IMR-90 (cell line): ENCODE data around the gene TLNRD1. TPM values are rescaled to one million over a fixed set of nuclear protein-coding genes. Genes with fewer than 3 reads are reported as not detected.

Source experiments
- ATAC-seq: fragments of 200-7000 bp; cut with Tn5 transposase; 2 replicates; pipeline ENCODE4 v1.9.1; 2020; ENCODE audit warnings: low read depth, mild to moderate bottlenecking, moderate library complexity
- BruUV-seq: library from RNA; stranded (reverse); fragments of 400-500 nt; replicated peaks from 2 replicates; lab custom pipeline; 2021; lab: Mats Ljungman, UMichigan
- CTCF ChIA-PET: fragments of 300-600 bp; formaldehyde crosslinking; extraction: SDS; loops from one replicate; lab custom pipeline; 2021; ENCODE audit warnings: antibody characterized with exemption; lab: Yijun Ruan, JAX
- POLR2A ChIA-PET: fragments of 300-600 bp; sonication (Branson Sonifier 250); formaldehyde crosslinking; loops from one replicate; lab custom pipeline; 2022; ENCODE audit warnings: antibody characterized with exemption; ENCODE audit not compliant: unreplicated experiment; lab: Charles Lee
- DNase-seq: peaks from one replicate; pipeline ENCODE4 v3.0.0; 2013
- H2AFZ ChIP-seq: replicated peaks from 2 replicates; pipeline ENCODE3; 2013; ENCODE audit warnings: low read length, mild to moderate bottlenecking; ENCODE audit not compliant: poor library complexity
- H2AK5ac ChIP-seq: 2 replicates; pipeline ENCODE4 v1.6.1; 2013; ENCODE audit warnings: low read depth, low read length, inconsistent platforms
- H2AK9ac ChIP-seq: replicated peaks from 2 replicates; pipeline ENCODE3; 2013; ENCODE audit warnings: mild to moderate bottlenecking, low read depth, low read length, moderate library complexity; ENCODE audit not compliant: poor library complexity
- H2BK120ac ChIP-seq: 2 replicates; pipeline ENCODE4 v1.6.1; 2013; ENCODE audit warnings: low read depth, low read length, inconsistent platforms
- H2BK15ac ChIP-seq: 3 replicates; pipeline ENCODE4 v1.6.1; 2013; ENCODE audit warnings: low read depth, low read length, inconsistent platforms
- H2BK20ac ChIP-seq: 2 replicates; pipeline ENCODE4 v1.6.1; 2013; ENCODE audit warnings: low read depth, mild to moderate bottlenecking, inconsistent platforms, low read length, moderate library complexity
- H2BK5ac ChIP-seq: 2 replicates; pipeline ENCODE4 v1.6.1; 2013; ENCODE audit warnings: mild to moderate bottlenecking, low read depth, low read length, inconsistent platforms; ENCODE audit not compliant: poor library complexity, severe bottlenecking
- H3K14ac ChIP-seq: replicated peaks from 2 replicates; pipeline ENCODE4 v1.6.1; 2013; ENCODE audit warnings: low read depth, low read length, inconsistent platforms
- H3K18ac ChIP-seq: 2 replicates; pipeline ENCODE4 v1.6.1; 2013; ENCODE audit warnings: low read depth, low read length, control low read depth
- H3K23ac ChIP-seq: 2 replicates; pipeline ENCODE4 v1.6.1; 2013; ENCODE audit warnings: low read depth, low read length, inconsistent platforms
- H3K27ac ChIP-seq: 2 replicates; pipeline ENCODE4 v1.5.1; 2013; ENCODE audit warnings: mild to moderate bottlenecking, control low read depth, low read length; ENCODE audit not compliant: insufficient read depth
- H3K27me3 ChIP-seq: 2 replicates; pipeline ENCODE4 v1.6.1; 2013; ENCODE audit warnings: low read length; ENCODE audit not compliant: control insufficient read depth, insufficient read depth
- H3K36me3 ChIP-seq: 2 replicates; pipeline ENCODE4 v1.6.1; 2013; ENCODE audit warnings: low read length, mixed read lengths; ENCODE audit not compliant: control insufficient read depth, insufficient read depth
- H3K4ac ChIP-seq: 2 replicates; pipeline ENCODE4 v1.6.1; 2013; ENCODE audit warnings: low read depth, low read length, inconsistent platforms
- H3K4me1 ChIP-seq: 2 replicates; pipeline ENCODE4 v1.6.1; 2013; ENCODE audit warnings: low read length, mixed read lengths; ENCODE audit not compliant: control insufficient read depth, insufficient read depth
- H3K4me2 ChIP-seq: 2 replicates; pipeline ENCODE4 v1.6.1; 2013; ENCODE audit warnings: low read depth, mild to moderate bottlenecking, control low read depth, low read length, moderate library complexity
- H3K4me3 ChIP-seq: 2 replicates; pipeline ENCODE4 v1.5.1; 2013; ENCODE audit warnings: low read depth, mild to moderate bottlenecking, control low read depth, low read length, moderate library complexity; ENCODE audit not compliant: insufficient read depth
- H3K56ac ChIP-seq: 2 replicates; pipeline ENCODE4 v1.6.1; 2013; ENCODE audit warnings: low read length, inconsistent platforms; ENCODE audit not compliant: insufficient read depth; ENCODE audit errors: extremely low read depth
- H3K79me1 ChIP-seq, 2 experiments: 2 replicates each; pipeline ENCODE4 v1.6.1; 2013; ENCODE audit warnings: low read length in 2 of 2, inconsistent platforms in 1 of 2, low read depth in 1 of 2
- H3K9ac ChIP-seq: 2 replicates; pipeline ENCODE4 v1.6.1; 2013; ENCODE audit warnings: low read depth, low read length, control low read depth
- H3K9me1 ChIP-seq: 2 replicates; pipeline ENCODE4 v1.6.1; 2013; ENCODE audit warnings: low read length, inconsistent platforms; ENCODE audit not compliant: insufficient read depth
- H3K9me3 ChIP-seq: 2 replicates; pipeline ENCODE4 v1.6.1; 2013; ENCODE audit warnings: low read length; ENCODE audit not compliant: control insufficient read depth, insufficient read depth
- H4K20me1 ChIP-seq: 2 replicates; pipeline ENCODE4 v1.6.1; 2013; ENCODE audit warnings: low read length, inconsistent platforms; ENCODE audit not compliant: insufficient read depth
- H4K5ac ChIP-seq: 2 replicates; pipeline ENCODE4 v1.6.1; 2013; ENCODE audit warnings: mild to moderate bottlenecking, low read depth, low read length, control low read depth
- H4K8ac ChIP-seq, 2 experiments: 2 replicates each; pipeline ENCODE4 v1.6.1; 2013; ENCODE audit warnings: low read depth in 2 of 2, low read length in 2 of 2, control low read depth in 1 of 2, inconsistent platforms in 1 of 2
- H4K91ac ChIP-seq: 2 replicates; pipeline ENCODE4 v1.6.1; 2013; ENCODE audit warnings: low read depth, low read length, inconsistent platforms; ENCODE audit not compliant: insufficient read depth
- BHLHE40 ChIP-seq: fragments of 150-350 bp; IDR thresholded peaks from 2 replicates; pipeline ENCODE4 v1.6.1; 2016; ENCODE audit warnings: mild to moderate bottlenecking, low read depth, low read length
- CEBPB ChIP-seq: IDR thresholded peaks from 2 replicates; pipeline ENCODE4 v1.6.1; 2012; ENCODE audit warnings: low read depth, low read length, improper control_type of control experiment
- CHD1 ChIP-seq: IDR thresholded peaks from 2 replicates; pipeline ENCODE4 v1.6.1; 2012; ENCODE audit warnings: low read depth, low read length, improper control_type of control experiment
- FOS ChIP-seq: fragments of 150-350 bp; IDR thresholded peaks from 2 replicates; pipeline ENCODE4 v1.6.1; 2016; ENCODE audit warnings: low read depth, low read length
- MAFK ChIP-seq: IDR thresholded peaks from 2 replicates; pipeline ENCODE4 v1.6.1; 2012; ENCODE audit warnings: low read depth, low read length, improper control_type of control experiment
- MAZ ChIP-seq: IDR thresholded peaks from 2 replicates; pipeline ENCODE4 v1.6.1; 2012; ENCODE audit warnings: low read depth, mild to moderate bottlenecking, low read length, improper control_type of control experiment, moderate library complexity, borderline replicate concordance
- MXI1 ChIP-seq: IDR thresholded peaks from 2 replicates; pipeline ENCODE4 v1.6.1; 2012; ENCODE audit warnings: low read depth, mild to moderate bottlenecking, low read length, moderate library complexity, borderline replicate concordance
- NFE2L2 ChIP-seq: fragments of 150-350 bp; IDR thresholded peaks from 2 replicates; pipeline ENCODE4 v1.6.1; 2016; ENCODE audit warnings: low read depth, mild to moderate bottlenecking, low read length
- POLR2A ChIP-seq: IDR thresholded peaks from 2 replicates; pipeline ENCODE4 v1.6.1; 2012; ENCODE audit warnings: mild to moderate bottlenecking, low read depth, low read length
- RAD21 ChIP-seq: IDR thresholded peaks from 2 replicates; pipeline ENCODE4 v1.6.1; 2012; ENCODE audit warnings: low read length, improper control_type of control experiment
- RCOR1 ChIP-seq: IDR thresholded peaks from 2 replicates; pipeline ENCODE4 v1.6.1; 2012; ENCODE audit warnings: mild to moderate bottlenecking, low read length, improper control_type of control experiment; ENCODE audit not compliant: insufficient replicate concordance
- RFX5 ChIP-seq: IDR thresholded peaks from 2 replicates; pipeline ENCODE4 v1.8.0; 2012; ENCODE audit warnings: low read depth, mild to moderate bottlenecking, low read length, moderate library complexity
- SMC3 ChIP-seq: fragments of 150-350 bp; IDR thresholded peaks from 2 replicates; pipeline ENCODE4 v1.6.1; 2016; ENCODE audit warnings: low read depth, mild to moderate bottlenecking, antibody characterized with exemption, low read length, moderate library complexity
- WGBS, 2 experiments: methylation state at CpG; one replicate each; pipeline versions ENCODE4 v1.1.5 to v1.1.7; 2013; ENCODE audit warnings: missing lambda C conversion rate in 2 of 2; ENCODE audit not compliant: insufficient read length in 1 of 2; ENCODE audit errors: extremely low coverage in 2 of 2; 5-methylcytosine and 5-hydroxymethylcytosine counted together
- dilution Hi-C: fragments of 300-500 bp; cut with HindIII; formaldehyde crosslinking; loops from one replicate; pipeline ENCODE4 v1.14.3; 2018; ENCODE audit warnings: low sequenced_read_pairs; ENCODE audit not compliant: unreplicated experiment
- in situ Hi-C: fragments of 300-500 bp; cut with MboI; formaldehyde crosslinking; loops from 3 replicates; pipeline ENCODE4 v1.14.3; 2019; ENCODE audit warnings: low sequenced_read_pairs, inconsistent platforms, mixed read lengths
- intact Hi-C: fragments of 100-400 bp; cut with micrococcal nuclease; formaldehyde crosslinking; loops from 2 replicates; pipeline ENCODE4 v1.10.0; 2022
- polyA plus RNA-seq, 3 experiments: library from polyadenylated mRNA; depleted of rRNA; stranded (reverse); fragments of >200 nt; gene quantifications; 2 replicates each; pipeline ENCODE4 v1.2.3, GENCODE V29; 2012; ENCODE audit warnings: low replicate concordance in 1 of 3
- total RNA-seq: library from RNA; depleted of rRNA; stranded (reverse); fragments of >200 nt; gene quantifications from 2 replicates; pipeline ENCODE4 v1.2.3, GENCODE V29; 2012
- TF ChIP-seq, protein P1 (sequence below): fragments of 150-350 bp; IDR thresholded peaks from 2 replicates; pipeline ENCODE4 v1.6.1; 2016; ENCODE audit warnings: low read depth, mild to moderate bottlenecking, low read length, moderate library complexity, borderline replicate concordance
- TF ChIP-seq, protein P2 (sequence below): fragments of 150-350 bp; IDR thresholded peaks from 2 replicates; pipeline ENCODE4 v1.6.1; 2017; ENCODE audit warnings: mild to moderate bottlenecking, antibody characterized with exemption, low read length, low read depth
- TF ChIP-seq, protein P3 (sequence below): conservative IDR thresholded peaks from 2 replicates; pipeline ENCODE4 v1.5.1; 2012; ENCODE audit warnings: mild to moderate bottlenecking, low read depth, low read length, improper control_type of control experiment

TLNRD1 gene
- total and polyA plus RNA-seq, 2 of the 4 experiments (the other 2 are of a cell fraction) = 2.2 to 6.8 TPM

- no peak overlapping the region for H2BK15ac ChIP-seq
- no peak overlapping the region for H3K4ac ChIP-seq
- H3K79me1 ChIP-seq = no peaks in the 10 kb centered on the region
- H3K27me3 ChIP-seq = peaks cover 13% of the 10 kb centered on the region
- no peak overlapping the region for H2AFZ ChIP-seq
- H2AK9ac ChIP-seq = no peak overlapping the region
- no TSS peak for BruUV-seq
- H3K36me3 ChIP-seq = no peaks in the 10 kb centered on the region
- H3K14ac ChIP-seq = no peak overlapping the region
- CTCF ChIA-PET = no interaction called here
- no peak overlapping the region for H3K23ac ChIP-seq
- H3K4me2 ChIP-seq = no peak overlapping the region
- H3K9ac ChIP-seq = no peak overlapping the region
- no peak overlapping the region for H2AK5ac ChIP-seq
- no peaks in the 10 kb centered on the region for H3K4me1 ChIP-seq
- H4K8ac ChIP-seq = no peak overlapping the region
- POLR2A ChIA-PET = no interaction called here
- H3K18ac ChIP-seq = no peak overlapping the region
- dilution Hi-C loops = no loop called here
- H3K56ac ChIP-seq = no peak overlapping the region
- ATAC-seq = no peak
- no CpG with 5 or more reads among the region's 6 CpGs for WGBS, 2 experiments
- no peak overlapping the region for H2BK120ac ChIP-seq
- H2BK20ac ChIP-seq = no peak overlapping the region
- TF ChIP-seq MAFK (no peak), RFX5 (no peak), FOS (no peak), MXI1 (no peak), NFE2L2 (no peak), CEBPB (no peak), RCOR1 (no peak), POLR2A (no peak), BHLHE40 (no peak), RAD21 (no peak), CHD1 (no peak), SMC3 (no peak), MAZ (no peak)
- TF ChIP-seq, protein P1, sequence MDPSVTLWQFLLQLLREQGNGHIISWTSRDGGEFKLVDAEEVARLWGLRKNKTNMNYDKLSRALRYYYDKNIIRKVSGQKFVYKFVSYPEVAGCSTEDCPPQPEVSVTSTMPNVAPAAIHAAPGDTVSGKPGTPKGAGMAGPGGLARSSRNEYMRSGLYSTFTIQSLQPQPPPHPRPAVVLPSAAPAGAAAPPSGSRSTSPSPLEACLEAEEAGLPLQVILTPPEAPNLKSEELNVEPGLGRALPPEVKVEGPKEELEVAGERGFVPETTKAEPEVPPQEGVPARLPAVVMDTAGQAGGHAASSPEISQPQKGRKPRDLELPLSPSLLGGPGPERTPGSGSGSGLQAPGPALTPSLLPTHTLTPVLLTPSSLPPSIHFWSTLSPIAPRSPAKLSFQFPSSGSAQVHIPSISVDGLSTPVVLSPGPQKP = no peak
- TF ChIP-seq, protein P2, sequence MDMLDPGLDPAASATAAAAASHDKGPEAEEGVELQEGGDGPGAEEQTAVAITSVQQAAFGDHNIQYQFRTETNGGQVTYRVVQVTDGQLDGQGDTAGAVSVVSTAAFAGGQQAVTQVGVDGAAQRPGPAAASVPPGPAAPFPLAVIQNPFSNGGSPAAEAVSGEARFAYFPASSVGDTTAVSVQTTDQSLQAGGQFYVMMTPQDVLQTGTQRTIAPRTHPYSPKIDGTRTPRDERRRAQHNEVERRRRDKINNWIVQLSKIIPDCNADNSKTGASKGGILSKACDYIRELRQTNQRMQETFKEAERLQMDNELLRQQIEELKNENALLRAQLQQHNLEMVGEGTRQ = no peak
- TF ChIP-seq, protein P3, sequence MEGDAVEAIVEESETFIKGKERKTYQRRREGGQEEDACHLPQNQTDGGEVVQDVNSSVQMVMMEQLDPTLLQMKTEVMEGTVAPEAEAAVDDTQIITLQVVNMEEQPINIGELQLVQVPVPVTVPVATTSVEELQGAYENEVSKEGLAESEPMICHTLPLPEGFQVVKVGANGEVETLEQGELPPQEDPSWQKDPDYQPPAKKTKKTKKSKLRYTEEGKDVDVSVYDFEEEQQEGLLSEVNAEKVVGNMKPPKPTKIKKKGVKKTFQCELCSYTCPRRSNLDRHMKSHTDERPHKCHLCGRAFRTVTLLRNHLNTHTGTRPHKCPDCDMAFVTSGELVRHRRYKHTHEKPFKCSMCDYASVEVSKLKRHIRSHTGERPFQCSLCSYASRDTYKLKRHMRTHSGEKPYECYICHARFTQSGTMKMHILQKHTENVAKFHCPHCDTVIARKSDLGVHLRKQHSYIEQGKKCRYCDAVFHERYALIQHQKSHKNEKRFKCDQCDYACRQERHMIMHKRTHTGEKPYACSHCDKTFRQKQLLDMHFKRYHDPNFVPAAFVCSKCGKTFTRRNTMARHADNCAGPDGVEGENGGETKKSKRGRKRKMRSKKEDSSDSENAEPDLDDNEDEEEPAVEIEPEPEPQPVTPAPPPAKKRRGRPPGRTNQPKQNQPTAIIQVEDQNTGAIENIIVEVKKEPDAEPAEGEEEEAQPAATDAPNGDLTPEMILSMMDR = no peak
- no peak overlapping the region for H3K27ac ChIP-seq
- no peak overlapping the region for H3K4me3 ChIP-seq
- intact Hi-C loops = no loop called here
- in situ Hi-C loops = no loop called here
- H3K9me1 ChIP-seq = peaks cover 3% of the 10 kb centered on the region; the same call in 1 of the 2 replicates
- no peak overlapping the region for H2BK5ac ChIP-seq
- H4K20me1 ChIP-seq = no peaks in the 10 kb centered on the region
- no peak overlapping the region for H4K91ac ChIP-seq
- peaks cover 7% of the 10 kb centered on the region for H3K9me3 ChIP-seq
- no peak for DNase-seq
- H4K5ac ChIP-seq = no peak overlapping the region
Measured at GRCh38 chr15:81043935-81044575, 43.3 kb downstream of the TLNRD1 start.
